Activated T-cell treated with anti-CD3 and anti-CD28 coated beads for 4 hours (primary cell): ENCODE data around the gene FBXW4.
"Not testable (repeated sequence)": the region's sequence is repeated elsewhere in the genome, so short reads cannot be mapped to it uniquely, and the experiment has no call there.

Source experiments
- DNase-seq: peaks from one replicate; pipeline ENCODE4 v3.0.0-alpha.2; 2020

The FBXW4 gene

DNA sequence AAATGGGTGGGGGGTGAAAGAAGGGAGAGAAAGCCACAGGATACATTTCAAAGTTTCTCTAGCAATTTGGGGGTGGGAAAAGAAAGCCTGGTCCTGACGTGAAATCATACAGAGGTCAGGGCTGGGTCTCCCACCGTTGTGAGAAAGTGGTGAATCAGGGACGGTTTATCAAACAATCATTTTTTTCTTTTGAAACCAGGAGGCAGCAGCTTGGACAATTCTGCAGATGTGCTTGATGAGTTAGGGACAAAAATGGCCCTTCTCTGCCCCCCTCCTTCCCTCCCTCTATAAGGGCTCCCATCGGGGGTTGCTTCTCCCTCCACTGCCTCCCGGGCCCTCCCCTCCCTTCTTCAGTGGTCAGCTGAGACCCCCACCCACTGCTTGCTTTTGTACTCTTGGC, 43.6 kb downstream of the FBXW4 start:
- DNase-seq = no peak

DNA sequence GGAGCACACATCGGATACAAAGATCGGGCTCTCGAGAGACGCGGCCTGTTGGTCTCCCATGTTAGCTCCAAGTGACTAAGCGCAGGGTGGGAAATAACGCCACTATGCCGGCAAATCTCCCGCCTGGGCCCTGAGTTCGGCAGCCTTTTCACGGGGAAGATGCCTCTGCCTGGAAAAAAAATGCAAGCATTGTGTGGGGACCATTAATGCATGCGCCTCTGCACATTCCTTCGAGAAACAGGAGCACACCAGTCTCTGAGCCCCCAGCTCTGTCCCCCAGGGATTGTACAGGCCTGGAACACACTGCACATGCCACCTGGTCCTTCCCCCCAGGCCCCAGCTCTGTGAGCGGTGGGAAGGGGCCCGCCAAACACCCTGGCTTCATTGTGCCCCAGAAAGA, 44.1 kb downstream of the FBXW4 start:
- no peak for DNase-seq

DNA sequence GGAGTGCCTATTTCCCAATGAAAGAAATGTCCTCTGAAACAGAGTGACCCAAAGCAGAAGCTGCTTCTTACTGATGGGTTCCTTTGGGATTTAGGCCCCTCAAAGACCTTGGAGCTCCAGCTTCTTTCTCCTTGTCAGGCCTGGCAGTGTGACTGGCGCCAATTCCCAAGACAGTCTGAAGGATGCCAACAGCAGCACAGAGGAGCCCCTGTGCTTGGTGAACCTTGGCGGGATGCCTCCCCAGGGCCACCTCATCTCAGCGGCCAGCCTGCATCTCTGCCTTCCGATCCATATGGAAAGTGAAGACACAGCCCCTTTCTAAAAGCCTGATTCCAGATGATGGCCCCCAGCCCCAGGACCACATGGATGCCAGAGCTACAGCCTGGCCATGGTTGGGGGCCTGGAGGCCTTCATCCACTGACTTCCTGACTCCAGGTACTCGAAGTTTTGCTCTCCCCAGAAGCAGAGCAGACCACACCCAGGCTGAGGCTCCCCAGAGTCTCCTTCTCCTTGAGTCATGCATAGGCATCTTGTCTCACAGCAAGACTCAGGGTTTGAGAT, 45.4 kb downstream of the FBXW4 start:
- DNase-seq = no peak

DNA sequence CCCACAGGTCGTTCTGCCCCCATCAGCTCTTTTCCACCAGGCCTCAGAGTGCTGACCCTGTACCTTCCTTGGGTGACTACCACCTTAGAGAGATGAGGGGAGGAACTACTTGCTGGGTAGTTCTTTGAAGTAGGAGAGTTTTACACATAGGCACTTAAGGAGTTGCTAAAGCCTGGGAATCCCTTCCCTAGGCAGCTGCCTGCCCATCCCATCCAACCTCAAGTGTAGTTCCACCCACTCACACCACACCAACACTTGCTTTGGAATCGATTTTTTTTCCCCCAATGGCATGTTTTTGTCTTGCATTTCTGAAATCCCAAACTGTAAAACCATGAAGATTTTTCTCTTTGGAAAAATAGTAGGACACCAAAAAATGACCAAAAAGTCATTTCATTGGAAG, 47.7 kb downstream of the FBXW4 start:
- no peak for DNase-seq

DNA sequence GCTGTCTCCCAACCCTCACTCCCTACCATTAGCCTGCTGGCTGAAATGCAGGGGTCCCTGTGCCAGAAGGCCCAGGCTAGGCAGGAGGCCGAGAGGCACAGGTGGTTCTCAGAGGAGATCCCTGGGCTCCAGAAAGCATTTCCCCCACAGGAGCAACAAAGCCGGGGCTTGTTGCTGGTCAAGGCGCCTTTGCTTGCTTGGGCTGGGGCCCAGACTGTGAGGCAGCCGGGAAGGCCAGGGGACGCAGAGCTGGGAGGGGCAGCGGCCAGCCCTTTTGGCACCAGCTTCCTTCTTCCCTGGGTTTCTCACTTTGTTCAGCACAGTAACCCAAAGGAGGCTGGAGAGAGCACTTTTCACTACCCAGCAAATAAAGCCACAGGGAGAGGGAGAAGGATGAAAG, 48.6 kb downstream of the FBXW4 start:
- no peak for DNase-seq

DNA sequence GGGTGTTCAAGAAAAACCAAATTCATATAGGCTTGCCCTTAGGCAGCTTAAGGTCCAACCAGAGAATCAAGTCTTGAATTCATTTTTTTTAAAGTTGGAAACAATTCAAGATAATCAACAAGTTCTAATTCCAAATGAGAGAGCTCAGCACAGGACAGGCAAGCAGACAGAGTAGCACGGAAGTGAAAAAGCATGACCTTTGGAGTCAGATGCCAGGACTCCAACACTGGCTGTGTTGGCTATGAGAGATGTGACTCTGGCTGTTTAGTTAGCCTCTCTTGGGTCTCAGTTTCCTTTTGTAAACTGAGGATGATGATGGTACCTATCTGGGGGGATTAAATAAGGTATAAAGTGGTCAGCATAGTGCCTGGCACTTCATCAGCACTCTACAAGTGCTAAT, 49.3 kb downstream of the FBXW4 start:
- DNase-seq = no peak

DNA sequence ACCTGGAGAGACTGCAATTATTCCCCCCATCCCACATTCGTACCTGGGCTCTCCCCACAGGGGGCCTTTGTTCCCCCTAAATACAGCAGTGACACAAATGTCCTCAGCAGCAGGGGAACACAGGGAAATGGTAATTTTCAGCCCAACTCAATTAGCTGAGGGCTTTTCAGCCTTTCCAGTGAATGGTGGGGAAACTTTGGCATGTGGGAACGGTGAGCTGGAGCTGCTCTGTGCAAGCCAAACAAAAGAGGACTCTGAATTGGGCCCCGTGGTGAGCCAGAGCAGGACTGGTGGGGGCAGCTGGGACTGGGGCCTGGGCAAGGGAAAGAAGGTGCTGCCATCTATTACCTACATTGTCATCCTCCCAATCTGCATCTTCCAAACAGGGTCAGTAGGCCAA, 51.0 kb downstream of the FBXW4 start:
- DNase-seq = no peak

DNA sequence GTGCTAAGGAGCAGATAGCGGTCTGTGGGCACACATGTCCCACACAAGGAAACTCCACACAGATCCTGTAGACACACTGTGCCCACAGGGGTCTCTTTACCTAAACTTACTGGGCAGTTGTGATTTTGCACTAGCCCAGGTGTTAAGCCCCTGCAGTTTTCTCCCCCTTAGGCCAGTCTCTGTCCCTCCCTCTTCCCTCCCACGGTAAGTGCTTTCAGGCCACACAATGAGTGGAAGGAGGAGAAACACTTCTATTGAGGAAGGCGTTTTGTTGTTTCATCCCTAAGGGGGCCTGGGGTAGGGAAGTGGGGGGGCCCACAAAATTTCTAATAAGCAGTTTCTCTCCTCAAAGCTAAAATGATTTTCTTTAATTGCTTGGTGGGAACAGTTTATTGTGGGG, 51.4 kb downstream of the FBXW4 start:
- no peak for DNase-seq

DNA sequence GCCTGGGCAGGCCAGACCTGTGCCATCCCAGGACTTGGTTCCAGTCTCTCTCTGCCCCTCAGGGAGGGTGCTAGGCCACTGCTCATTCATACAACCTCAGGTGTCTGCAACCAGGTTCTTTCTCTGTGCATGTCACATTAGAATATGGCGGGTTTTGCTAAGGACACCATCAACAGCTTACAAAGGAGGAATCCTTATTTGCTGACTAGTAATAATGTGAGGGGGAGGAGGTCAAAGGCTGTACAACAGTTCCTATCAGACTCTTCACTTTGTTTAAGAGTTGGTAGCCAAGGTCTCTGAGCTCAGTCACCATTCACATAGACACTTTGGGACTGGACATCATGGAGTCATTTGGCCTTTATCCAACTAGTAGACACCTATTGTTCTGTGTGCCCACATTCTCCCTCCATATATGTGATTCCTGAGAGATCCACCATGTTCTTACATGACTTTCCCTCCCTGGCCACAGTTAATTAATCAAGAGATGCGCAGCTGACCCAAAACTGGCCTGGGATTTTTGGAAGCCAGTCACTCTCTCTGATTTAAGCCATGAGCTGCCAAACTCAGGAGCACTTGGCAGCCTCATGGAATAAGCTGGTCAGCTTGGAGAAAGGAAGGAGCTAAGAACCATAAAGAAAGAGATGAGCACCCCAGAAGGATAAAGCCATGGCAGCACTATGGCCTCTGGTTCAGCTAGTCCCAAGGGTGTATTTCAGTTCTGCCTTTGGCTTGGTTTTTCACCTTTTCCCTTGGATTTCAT, 55.6 kb downstream of the FBXW4 start:
- DNase-seq = no peak

DNA sequence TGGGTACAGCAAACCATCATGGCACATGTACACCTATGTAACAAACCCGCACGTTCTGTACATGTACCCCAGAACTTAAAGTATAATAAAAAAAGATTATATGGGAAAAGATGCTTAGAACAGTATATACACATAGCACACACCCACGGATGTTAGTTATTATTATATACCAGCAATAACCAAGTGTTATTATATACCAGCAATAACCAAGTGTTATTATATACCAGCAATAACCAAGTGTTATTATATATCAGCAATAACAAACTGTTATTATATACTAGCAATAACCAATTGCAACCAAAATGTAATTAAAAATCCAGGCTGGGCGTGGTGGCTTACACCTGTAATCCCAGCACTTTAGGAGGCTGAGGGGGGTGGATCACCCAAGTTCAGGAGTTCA, 61.5 kb downstream of the FBXW4 start:
- not testable (repeated sequence) for DNase-seq

DNA sequence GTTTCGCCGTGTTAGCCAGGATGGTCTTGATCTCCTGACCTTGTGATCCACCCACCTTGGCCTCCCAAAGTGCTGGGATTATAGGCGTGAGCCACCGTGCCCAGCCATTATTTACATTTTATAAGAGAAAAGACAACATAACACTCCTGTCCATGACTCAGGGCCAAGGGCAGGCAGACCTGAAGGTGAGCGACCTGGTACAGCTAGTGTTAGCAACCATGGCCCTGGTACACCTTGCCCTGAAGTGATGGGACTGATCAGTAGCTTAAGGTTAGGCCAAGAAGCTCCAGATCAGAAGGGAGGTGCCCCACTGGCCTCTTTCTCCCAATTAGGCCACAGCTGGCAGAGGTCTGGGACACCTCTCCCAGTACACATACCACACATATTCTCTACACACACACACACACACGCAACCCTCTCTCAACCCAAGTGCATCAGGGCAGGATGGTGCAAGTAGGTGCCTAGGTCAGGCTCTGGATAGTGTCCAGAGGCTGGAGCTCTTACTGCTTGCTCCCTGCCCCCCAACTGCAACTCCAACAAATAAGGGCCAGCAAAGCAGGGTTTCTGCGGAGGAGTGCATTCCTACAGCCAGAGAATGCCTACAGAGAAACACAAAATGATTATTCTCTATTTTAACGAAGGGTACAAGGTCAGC, 63.0 kb downstream of the FBXW4 start:
- no peak for DNase-seq

DNA sequence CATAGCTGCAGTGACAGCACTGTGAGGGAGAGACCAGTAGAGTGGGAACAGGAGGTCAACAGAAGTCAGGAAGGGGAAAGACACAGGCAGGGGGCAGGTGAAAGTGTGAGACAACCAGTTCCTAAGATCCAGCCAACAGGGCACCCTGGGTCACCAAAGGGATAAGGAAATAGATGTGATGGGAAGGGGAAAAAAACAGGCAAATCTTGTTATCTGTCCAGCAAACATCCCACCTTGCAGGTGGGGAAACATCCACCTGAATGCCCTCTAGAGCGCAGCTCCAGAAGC, 64.4 kb downstream of the FBXW4 start:
- no peak for DNase-seq

DNA sequence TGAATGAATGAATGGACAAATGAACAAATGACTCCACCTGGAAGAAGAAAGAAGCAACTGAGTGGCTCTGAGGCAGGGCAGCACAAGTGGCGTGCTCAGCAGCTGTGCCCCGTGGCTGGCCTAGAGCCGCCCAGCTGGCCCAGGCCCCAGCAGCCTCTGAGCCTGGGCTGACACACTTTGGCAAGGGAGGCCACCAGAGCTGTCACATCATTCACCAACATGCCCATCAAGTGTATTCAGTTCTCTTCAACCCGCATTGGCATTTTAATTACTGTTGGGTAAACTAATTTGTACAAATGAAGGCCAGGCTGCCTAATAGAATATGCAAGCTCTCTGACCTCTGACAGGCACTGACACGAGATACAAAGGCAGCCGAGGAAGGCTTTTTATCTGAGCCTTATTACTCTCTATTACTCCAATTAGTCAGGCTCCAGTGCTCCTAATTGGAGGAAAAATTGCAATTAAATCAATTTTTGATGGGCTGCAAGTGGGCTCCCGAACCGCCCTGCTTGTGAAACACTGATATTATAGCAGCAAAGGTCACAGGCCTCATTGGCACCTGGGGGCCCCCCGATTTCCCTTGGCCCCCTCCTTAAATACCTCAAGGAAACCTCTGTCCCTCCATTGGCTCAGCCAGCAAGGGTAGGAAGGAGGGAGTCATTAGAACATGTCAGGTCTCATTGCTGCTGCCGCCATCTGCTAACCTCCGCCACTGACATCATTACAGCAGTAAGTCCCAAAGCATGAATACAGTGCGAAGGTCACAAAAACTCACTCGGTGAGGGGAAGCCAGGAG, 64.9 kb downstream of the FBXW4 start:
- no peak for DNase-seq

DNA sequence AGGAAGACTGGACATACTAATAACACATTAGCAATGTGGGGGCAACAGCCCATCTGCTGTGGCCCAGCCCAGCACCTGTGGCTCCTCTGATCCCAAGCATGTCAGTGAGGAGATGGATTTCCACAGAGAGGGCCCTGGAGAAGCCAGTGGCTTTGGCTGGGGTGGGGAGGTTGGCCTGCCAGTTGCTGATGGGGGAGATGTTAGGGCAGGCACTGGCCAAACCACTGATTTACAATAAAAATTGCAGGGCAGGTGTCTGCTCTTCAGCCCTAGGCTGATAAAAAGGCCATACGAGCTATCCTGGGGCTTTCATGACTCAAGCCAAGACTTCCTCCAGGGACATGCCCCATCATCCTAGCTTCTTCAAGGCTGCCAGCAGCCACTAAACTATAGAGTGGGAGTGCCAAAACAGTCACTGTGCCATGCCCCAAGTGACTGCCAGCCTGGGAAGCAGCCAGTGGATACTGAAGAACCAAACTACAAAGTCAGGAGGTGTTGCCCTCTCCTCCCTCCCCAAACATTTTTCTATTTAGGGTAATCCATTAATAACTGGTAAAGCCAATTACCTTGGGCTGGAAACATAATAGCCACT, 69.1 kb downstream of the FBXW4 start:
- DNase-seq = no peak

DNA sequence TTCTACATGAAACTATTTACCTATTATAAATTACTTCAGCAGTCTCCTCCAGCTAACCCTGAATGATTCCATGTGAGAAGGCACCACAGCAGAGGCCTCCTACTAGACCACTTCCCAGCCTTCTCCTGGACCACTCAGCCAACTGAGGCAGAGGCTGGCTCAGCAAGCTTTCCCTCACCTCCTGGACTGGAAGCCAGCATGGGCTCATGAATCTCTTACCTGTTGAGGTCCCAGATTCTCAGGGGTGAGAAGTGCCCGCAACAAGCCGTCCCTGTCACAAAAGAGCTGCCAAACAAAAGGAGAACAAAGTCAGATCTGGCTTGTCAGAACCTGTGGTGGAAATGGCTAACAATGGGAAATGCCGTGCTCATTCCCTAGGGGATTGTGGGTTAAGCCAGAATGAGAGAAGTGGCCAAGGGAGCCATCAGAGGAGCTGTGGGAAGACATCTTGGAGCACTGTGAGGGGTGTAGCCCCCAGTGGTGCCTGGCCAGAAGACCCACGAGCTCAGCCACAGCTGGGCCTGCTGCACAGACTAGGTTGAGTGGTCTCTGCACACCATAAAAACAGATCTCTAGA, 70.4 kb downstream of the FBXW4 start:
- DNase-seq = no peak

DNA sequence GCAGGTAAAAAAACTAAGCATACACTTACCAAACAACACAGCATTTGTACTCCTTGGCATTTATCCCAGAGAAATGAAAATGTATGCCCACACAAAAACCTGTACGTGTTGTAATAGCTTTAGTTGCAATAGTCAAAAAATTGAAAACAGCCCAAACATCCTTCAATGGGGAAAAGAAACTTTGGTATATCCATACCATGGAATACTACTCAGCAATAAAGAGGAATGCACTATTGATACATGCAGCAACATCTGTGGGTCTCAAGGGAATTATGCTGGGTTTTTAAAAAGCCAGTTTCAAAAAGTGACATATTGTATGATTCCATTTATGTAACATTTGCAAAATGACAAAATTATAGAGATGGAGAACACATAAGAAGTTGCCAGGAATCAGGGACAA, 71.4 kb downstream of the FBXW4 start:
- no peak for DNase-seq

DNA sequence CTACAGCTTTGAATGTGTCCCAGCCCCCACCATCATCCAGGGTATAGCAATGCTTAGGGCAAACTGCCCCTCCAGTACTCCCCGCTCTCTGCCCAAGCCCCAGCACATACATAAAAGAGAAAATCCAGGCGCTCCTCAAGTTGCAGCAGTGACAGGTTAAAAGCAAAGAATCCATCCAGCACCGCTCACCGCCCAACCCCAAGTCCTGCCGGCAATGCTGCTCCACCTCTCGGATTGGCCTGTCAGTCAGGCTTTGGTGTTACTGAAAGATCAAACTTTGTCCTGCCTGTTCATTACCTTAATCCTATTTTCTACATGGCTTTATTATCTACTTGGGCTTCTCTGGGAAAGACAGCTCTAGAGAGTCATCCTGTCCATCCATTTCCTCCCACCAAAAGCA, 75.0 kb downstream of the FBXW4 start:
- DNase-seq = no peak

DNA sequence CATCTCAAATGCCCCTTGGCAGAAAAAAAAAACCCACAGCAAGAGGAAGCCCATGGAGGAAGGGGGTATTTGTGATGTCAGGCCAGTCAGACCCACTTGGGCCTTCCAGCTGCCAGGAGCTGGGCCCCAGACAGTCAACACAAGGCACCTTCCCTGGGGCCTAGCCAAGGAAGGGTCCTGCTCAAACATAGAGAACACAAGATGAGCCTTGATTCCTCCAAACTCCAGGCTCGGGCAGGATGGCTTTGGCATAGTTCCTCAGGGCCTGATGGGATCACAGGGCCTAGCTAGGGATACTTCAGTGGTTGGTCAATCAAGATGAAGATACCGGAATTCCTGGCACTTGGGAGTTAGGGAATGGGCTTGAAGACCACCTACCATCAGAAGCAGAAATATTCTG, 76.1 kb downstream of the FBXW4 start:
- no peak for DNase-seq

DNA sequence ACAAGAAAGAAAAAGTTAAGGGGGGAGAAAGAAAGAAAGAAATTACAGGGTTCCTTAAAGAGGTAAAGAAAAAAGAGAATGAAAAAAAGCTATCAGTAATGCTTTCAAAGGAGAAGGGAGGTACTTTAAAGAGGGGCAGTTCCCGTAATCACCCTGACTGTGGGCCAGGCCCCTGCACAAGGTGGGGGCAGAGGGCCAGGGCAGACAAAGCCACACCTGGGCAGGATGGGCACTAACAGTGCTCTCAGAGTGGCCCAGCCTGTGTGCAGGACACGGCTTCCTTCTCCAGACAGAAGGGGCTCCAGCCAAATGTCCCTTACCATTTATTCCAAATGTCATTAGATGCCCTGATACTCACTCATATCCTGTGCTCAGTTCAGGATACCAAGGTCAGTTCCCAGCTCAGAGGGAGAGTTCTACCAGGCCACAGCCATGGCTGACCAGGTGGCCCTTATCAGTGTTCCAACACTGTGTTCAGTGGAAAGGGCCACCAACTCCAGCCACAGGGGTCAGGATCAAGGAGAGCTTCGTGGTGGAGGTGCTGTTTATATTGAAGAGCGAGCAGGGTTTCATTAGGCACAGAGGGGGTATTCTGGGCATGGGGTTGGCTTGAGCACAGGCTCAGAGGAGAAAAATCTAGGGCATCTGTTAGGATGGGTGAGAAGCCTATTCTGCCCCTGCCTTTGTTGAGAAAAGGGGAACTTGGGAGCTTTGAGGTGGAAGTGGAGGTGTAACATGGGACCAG, 77.0 kb downstream of the FBXW4 start:
- DNase-seq = no peak

DNA sequence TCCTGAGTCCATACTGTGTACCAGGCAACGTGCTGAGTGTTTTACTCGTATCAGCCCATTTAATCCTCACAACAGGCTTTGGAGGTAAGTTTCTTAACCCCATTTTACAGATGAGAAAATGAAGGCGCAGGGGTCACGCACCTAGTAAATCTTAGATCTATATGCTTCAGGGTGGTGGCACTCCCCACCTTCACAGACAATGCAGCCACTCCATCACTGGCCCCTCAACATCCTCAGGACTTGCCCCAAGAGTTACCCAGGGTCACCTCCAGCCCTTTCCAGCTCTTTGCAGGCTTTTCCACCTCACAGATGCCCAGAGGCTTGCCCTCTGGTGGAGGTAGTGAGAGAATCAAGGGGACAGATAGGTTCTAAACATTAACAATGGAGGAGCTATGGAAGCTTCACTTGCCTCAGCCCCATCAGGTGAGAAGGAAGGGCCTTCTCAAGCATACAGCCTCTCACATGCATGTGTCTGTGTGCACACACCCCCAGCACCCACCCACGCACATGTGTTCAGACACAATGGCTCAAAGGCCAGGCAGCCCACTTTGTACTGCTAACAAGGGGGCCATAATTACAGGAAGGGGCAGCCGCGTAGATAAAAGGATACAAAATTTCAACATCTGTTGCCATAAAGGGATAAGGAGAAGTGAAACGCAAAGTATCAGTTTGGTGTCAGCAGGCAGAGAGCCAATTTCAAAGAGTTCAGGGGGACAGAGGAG, 77.7 kb downstream of the FBXW4 start:
- no peak for DNase-seq

DNA sequence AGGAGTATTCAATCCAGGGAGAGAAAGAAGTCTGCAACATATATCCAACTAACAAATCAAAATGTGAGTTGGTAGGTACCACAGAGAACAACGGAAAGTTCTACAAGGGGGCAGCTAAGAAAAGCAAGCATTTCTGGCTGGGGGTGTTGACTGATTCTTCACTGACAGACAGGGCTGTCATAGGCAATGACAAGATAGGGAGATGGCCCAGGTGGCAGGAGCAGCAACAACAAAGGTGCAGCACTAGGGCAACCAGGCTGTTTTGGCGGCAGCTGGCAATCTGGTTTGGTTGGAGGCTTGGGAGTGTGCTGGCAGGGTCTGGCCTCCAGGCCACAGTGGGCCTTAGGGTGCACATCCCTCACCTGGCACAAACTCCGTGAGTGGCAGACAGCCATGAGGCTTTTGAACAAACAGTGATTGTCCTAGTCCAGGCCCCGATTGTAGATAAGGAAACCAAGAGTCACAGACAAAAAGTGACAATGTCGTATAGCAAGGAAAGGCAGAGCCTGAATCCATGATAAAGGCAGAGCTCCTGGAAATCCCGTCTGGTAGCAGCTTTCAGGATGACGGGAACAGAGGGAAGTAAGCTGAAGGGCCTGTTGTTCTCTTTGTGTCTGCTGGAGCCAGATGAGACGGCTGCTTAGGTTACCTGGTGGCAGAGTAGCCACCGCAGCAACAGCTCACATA, 78.4 kb downstream of the FBXW4 start:
- no peak for DNase-seq
